ENCODE data around the gene PANK4.

PANK4 gene

GRCh38 chr1:2458687-2459086 lies 67.7 kb downstream of the PANK4 start:
- H3K4me3 ChIP-seq (ENCODE audit: control insufficient read depth, low read depth, low read length): no peak overlapping the region
- no peak for DNase-seq (ENCODE audit: low read depth)
- no peak for TF ChIP-seq CTCF (IDR thresholded peaks at IDR 0.05; ENCODE audit: control insufficient read depth, insufficient read depth, low read depth, low read length, missing control alignments)
